GM12865 (cell line): Measurements from ENCODE around the gene HIRA.

Source experiments
- DNase-seq: peaks from one replicate; pipeline ENCODE4 v3.0.0; 2010; ENCODE audit warnings: low read depth
- H3K4me3 ChIP-seq: 2 replicates; pipeline ENCODE4 v1.5.1; 2011; ENCODE audit warnings: mild to moderate bottlenecking, low read depth, low read length, control low read depth
- CTCF ChIP-seq: IDR thresholded peaks from 2 replicates; pipeline ENCODE4 v1.5.1; 2011; ENCODE audit warnings: low read length, control low read depth, low read depth, inconsistent platforms; ENCODE audit not compliant: insufficient read depth; ENCODE audit errors: missing control alignments

HIRA gene

GRCh38 chr22:19385221-19385906 is 46.2 kb downstream of the HIRA start:
- no peak overlapping the region for H3K4me3 ChIP-seq
- DNase-seq, result no peak
- no peak for TF ChIP-seq CTCF

GRCh38 chr22:19383292-19383691 is 48.2 kb downstream of the HIRA start:
- H3K4me3 ChIP-seq, result no peak overlapping the region
- no peak for DNase-seq
- TF ChIP-seq CTCF, result no peak

- no peak for DNase-seq
- no peak for TF ChIP-seq CTCF
- H3K4me3 ChIP-seq, result no peak overlapping the region
Measured at GRCh38 chr22:19382240-19382639, 49.3 kb downstream of the HIRA start.

- no peak for TF ChIP-seq CTCF
- no peak for DNase-seq
- H3K4me3 ChIP-seq, result no peak overlapping the region
Measured at GRCh38 chr22:19378344-19378674, 53.2 kb downstream of the HIRA start.

GRCh38 chr22:19377565-19378343 is 53.8 kb downstream of the HIRA start:
- no peak for DNase-seq
- H3K4me3 ChIP-seq, result no peak overlapping the region
- TF ChIP-seq CTCF, result no peak

- no peak for TF ChIP-seq CTCF
- DNase-seq, result no peak
- no peak overlapping the region for H3K4me3 ChIP-seq
Measured at GRCh38 chr22:19376971-19377370, 54.6 kb downstream of the HIRA start.
